Measurements from ENCODE around the gene SH3BGR. TPM values are rescaled to one million over a fixed set of nuclear protein-coding genes. Genes with fewer than 3 reads are reported as not detected.
A peak's percentile ranks its signal among the peaks of the same experiment; 100 is the strongest.

The SH3BGR gene
- total and polyA plus RNA-seq, 2 of the 8 experiments (the other 6 are each of a cell fraction or from before 2014, with no cell fraction given) = 2.1 to 5.9 TPM

GRCh38 chr21:39531064-39531463 is 79.3 kb downstream of the SH3BGR start:
- Histone ChIP-seq H3K23me2 (ENCODE audit: low read depth, low read length) (no peaks in the 10 kb centered on the region), H4K91ac (replicated peaks; ENCODE audit: insufficient read length, low read length) (peak overlapping the region; percentile 83), H2BK20ac (ENCODE audit: low read length) (peak overlapping the region; percentile 74; the same call in 1 of the 2 replicates), H3K14ac (ENCODE audit: insufficient read length) (no peak overlapping the region), H2BK12ac (ENCODE audit: low read depth, low read length) (no peak overlapping the region), H2AFZ (ENCODE audit: low read length) (no peak overlapping the region), H3K23ac (ENCODE audit: insufficient read length) (no peak overlapping the region), H3K9me3 (ENCODE audit: insufficient read depth in 2 of 2, low read depth in 1 of 2, low read length in 1 of 2) (no peaks in the 10 kb centered on the region), H3K27ac (ENCODE audit: low read depth, low read length) (no peak overlapping the region), H2BK15ac (ENCODE audit: low read length) (no peak overlapping the region; the same call in 1 of the 2 replicates), H3K36me3 (ENCODE audit: control insufficient read depth in 2 of 4, insufficient read depth in 4 of 4, low read length in 3 of 4) (no peaks in the 10 kb centered on the region), H4K20me1 (replicated peaks in 1 of 2; ENCODE audit: control insufficient read depth in 1 of 2, insufficient read depth in 2 of 2, low read length in 2 of 2) (no peaks in the 10 kb centered on the region), H3K4me1 (replicated peaks in 1 of 4; ENCODE audit: control insufficient read depth in 3 of 4, insufficient read depth in 4 of 4, low read length in 3 of 4) (peaks cover 0 to 6% (median 0%) of the 10 kb centered on the region in 4 experiments; a peak in 2 of 7 replicates), H2BK120ac (replicated peaks; ENCODE audit: low read depth, low read length) (peak overlapping the region; percentile 73), H3K27me3 (replicated peaks in 1 of 4; ENCODE audit: control insufficient read depth in 3 of 4, extremely low read depth in 1 of 4, insufficient read depth in 3 of 4, low read length in 3 of 4) (no peaks in the 10 kb centered on the region), H3K79me1 (ENCODE audit: low read depth, low read length) (no peaks in the 10 kb centered on the region), H3K4ac (replicated peaks; ENCODE audit: insufficient read length, low read depth, low read length) (peak overlapping the region; percentile 50), H3K4me3 (ENCODE audit: extremely low read depth in 1 of 4, insufficient read depth in 2 of 4, low read depth in 3 of 4, low read length in 4 of 4) (no peak overlapping the region), H3K56ac (replicated peaks; ENCODE audit: insufficient read length, low read depth, low read length) (no peak overlapping the region), H2AK5ac (ENCODE audit: low read depth, low read length) (no peak overlapping the region), H4K8ac (ENCODE audit: extremely low read depth, insufficient read depth, low read length) (no peak overlapping the region), H3K4me2 (ENCODE audit: insufficient read depth in 1 of 2, low read depth in 2 of 2, low read length in 2 of 2) (no peak overlapping the region), H2BK5ac (ENCODE audit: low read depth, low read length) (no peak overlapping the region; the same call in 1 of the 2 replicates), H3K9ac (replicated peaks in 1 of 4; ENCODE audit: extremely low read depth in 1 of 4, low read depth in 3 of 4, low read length in 3 of 4) (no peak overlapping the region), H4K5ac (ENCODE audit: insufficient read length, low read depth, low read length) (no peak overlapping the region), H3K79me2 (ENCODE audit: control insufficient read depth in 1 of 2, insufficient read depth in 2 of 2, low read length in 2 of 2) (no peaks in the 10 kb centered on the region), H3K18ac (ENCODE audit: extremely low read depth, low read length) (no peak overlapping the region)
- FAIRE-seq (no peak), DNase-seq (ENCODE audit: low read depth in 1 of 2, low spot score in 2 of 2) (no peak)
- ChIA-PET POLR2A (ENCODE audit: partially characterized antibody) (interaction anchor here (0.6 kb wide), 1 partner anchor 68 kb away, joined by 3 read pairs; no protein-coding TSS in a partner anchor), CTCF (ENCODE audit: partially characterized antibody) (interaction anchor here (1.9 kb wide), 1 partner anchor 13 kb away, joined by 4 read pairs; no protein-coding TSS in a partner anchor)
- TF ChIP-seq CTCF (IDR thresholded peaks at IDR 0.05; ENCODE audit: control extremely low read depth in 1 of 3, insufficient read depth in 1 of 3, low read depth in 1 of 3, low read length in 3 of 3) = no peak
- no peak for TF ChIP-seq SUZ12 (IDR thresholded peaks at IDR 0.05; ENCODE audit: low read length)
- TF ChIP-seq ATF2 (IDR thresholded peaks at IDR 0.05; ENCODE audit: low read length) = no peak
- no peak for TF ChIP-seq POU5F1 (IDR thresholded peaks at IDR 0.05; ENCODE audit: low read depth, low read length)
- no peak for TF ChIP-seq EZH2 (IDR thresholded peaks at IDR 0.05; ENCODE audit: low read depth, low read length, severe bottlenecking)
- no peak for TF ChIP-seq CHD1 (IDR thresholded peaks at IDR 0.05; ENCODE audit: low read depth, low read length)
- no peak for TF ChIP-seq TEAD4 (IDR thresholded peaks at IDR 0.05; ENCODE audit: low read depth, low read length)
- no peak for TF ChIP-seq JUND (IDR thresholded peaks at IDR 0.05; ENCODE audit: low read length)
- 84% methylated on average over 8 of the region's 8 CpGs; no CpG with 5 or more reads in 1 of the 2 experiments for WGBS, 2 experiments (ENCODE audit: extremely low coverage in 1 of 2, insufficient coverage in 1 of 2, insufficient read length in 1 of 2, insufficient replicate concordance in 2 of 2, low coverage in 1 of 2, low lambda C conversion rate in 2 of 2, missing lambda C conversion rate in 1 of 2)
